D341Med (cell line): Measurements from ENCODE around the gene BSN.

Source experiments
- DNase-seq: peaks from one replicate; pipeline ENCODE4 v3.0.0; 2012; ENCODE audit warnings: low spot score

The BSN gene

DNA sequence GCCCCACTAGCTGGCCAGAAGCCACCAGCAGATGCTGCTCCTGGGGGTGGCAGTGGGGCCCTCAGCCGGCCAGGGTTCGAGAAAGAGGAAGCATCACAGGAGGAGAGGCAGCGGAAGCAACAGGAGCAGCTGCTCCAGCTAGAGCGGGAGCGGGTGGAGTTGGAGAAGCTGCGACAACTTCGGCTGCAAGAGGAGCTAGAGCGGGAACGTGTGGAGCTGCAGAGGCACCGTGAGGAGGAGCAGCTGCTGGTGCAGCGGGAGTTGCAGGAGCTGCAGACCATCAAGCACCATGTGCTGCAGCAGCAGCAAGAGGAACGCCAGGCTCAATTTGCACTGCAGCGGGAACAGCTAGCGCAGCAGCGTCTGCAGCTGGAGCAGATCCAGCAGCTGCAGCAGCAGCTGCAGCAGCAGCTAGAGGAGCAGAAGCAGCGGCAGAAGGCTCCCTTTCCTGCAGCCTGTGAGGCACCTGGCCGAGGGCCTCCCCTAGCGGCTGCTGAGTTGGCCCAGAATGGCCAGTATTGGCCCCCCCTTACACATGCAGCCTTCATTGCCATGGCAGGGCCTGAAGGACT is 102.3 kb downstream of the BSN start:
- no peak for DNase-seq

DNA sequence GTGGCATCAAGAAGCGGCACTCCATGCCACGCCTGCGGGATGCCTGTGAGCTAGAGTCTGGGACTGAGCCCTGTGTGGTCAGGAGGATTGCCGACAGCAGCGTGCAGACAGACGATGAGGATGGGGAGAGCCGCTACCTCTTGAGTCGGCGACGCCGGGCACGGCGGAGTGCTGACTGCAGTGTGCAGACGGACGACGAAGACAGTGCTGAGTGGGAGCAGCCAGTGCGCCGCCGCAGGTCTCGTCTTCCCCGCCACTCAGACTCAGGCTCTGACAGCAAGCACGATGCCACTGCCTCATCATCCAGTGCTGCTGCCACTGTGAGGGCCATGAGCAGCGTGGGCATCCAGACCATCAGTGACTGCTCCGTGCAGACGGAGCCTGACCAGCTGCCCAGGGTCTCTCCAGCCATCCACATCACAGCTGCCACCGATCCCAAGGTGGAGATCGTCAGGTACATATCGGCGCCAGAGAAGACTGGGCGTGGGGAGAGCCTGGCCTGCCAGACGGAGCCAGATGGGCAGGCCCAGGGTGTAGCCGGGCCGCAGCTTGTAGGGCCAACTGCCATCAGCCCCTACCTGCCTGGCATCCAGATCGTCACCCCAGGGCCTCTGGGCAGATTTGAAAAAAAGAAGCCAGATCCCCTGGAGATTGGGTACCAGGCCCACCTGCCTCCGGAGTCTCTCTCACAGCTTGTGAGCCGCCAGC is 103.1 kb downstream of the BSN start:
- DNase-seq, result no peak

DNA sequence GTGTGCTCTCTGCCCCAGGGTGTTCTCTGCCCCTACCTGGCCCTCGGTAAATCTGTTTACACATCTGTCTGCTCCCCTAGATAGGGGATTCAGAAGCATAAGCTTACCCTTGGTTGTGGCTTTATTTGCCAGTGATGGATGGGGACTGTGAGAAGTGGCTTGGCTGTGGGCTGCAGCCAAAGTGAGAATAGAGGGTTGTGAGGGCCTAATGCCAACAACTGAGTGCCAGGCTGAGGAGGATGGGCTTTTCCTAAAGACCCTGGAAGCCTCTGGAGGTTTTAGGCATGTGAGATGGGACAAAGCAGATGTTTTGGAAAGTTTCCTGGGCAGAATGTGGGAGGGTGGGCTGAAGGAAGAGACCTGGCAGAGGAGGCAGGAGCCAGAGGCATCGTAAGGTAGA is 104.4 kb downstream of the BSN start:
- DNase-seq, result no peak

DNA sequence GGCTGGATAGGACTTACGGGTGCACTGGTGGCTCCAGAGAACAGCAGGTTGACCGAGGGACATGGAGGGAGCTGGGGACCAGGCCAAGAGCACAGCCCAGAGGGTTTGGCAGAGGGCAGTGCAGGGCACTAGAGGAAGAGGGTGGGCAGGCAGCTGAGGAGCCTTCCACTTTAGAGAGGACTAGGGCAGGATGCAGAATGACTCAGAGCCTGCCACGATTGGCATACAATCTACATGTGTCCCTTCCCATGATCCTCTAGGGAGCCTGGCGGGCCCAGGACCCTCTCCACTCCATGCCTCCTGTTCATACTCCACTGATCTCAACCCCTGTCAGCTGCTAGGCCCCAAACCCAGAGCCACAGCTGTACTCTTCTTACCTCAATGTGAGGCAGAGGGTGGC is 105.5 kb downstream of the BSN start:
- DNase-seq, result no peak

DNA sequence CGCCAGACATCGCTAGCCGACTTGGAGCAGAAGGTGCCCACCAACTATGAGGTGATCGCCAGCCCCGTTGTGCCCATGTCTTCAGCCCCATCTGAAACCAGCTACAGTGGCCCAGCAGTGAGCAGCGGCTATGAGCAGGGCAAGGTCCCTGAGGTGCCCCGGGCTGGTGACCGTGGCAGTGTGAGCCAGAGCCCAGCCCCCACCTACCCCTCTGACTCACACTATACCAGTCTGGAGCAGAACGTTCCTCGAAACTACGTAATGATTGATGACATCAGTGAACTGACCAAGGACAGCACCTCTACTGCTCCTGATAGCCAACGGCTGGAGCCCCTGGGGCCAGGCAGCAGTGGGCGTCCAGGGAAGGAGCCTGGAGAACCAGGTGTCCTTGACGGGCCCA is 107.0 kb downstream of the BSN start:
- no peak for DNase-seq

DNA sequence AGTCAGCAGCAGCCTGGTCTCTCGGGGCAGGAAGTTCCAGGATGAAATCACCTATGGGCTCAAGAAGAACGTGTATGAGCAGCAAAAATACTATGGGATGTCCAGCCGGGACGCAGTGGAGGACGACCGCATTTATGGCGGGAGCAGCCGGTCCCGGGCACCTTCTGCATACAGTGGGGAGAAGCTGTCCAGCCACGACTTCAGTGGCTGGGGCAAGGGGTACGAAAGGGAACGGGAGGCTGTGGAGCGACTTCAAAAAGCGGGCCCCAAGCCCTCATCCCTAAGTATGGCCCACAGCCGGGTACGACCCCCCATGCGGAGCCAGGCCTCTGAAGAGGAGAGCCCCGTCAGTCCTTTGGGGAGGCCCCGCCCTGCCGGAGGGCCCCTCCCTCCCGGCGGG is 107.7 kb downstream of the BSN start:
- no peak for DNase-seq

DNA sequence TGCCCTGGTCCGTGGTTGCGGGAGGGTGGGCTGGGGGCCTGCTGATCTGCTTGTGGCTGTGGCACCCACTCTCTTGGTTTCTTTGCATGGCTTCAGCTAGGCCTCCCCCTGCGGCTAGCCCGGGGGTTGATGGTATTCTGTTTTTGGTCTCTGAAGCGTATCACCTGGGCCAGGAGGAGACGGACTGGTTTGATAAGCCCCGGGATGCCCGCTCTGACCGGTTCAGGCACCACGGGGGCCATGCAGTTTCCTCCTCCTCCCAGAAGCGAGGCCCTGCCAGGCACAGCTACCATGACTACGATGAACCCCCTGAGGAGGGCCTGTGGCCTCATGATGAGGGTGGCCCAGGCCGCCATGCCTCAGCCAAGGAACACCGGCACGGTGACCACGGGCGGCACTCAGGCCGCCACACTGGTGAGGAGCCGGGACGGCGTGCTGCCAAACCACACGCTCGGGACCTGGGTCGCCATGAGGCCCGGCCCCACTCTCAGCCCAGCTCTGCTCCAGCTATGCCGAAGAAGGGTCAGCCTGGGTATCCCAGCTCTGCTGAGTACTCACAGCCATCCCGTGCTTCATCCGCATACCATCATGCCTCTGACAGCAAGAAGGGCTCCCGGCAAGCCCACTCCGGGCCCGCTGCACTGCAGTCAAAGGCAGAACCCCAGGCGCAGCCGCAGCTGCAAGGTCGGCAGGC is 108.6 kb downstream of the BSN start:
- DNase-seq, result no peak

DNA sequence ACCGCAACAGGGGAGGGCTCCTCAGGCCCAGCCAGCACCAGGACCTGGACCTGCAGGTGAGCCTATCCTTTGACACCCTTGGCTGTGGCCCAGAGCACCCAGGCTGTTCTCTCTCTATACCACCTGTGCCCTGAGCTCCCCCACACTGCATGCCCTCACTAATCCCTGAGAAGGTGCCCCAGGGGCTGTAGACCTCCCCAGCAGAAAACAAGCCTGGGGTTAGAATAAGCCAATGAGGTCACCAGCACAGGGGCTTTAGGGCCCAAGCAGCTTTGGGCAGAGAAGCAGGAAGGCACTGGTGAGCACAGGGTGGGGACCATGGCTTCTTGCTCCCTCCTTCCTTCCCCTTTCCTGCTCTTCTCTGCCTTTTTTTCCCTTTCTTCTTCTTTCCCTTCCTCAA is 109.6 kb downstream of the BSN start:
- no peak for DNase-seq

DNA sequence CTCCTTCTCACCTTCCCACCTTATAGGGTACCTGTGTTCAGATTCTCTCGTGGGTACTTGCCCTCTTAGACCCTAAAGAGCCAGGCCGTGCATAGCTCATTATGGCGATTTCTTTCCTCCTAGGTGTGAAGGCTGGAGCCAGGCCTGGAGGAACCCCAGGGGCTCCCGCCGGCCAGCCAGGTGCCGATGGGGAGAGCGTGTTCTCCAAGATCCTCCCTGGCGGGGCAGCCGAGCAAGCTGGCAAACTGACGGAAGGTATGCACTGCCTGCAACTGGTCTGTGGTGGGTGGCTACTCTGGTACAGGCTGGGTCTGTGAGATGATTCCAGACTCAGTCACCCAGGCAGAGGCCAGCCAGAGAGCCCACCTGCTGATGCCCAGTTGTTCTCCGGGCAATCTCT is 110.0 kb downstream of the BSN start:
- no peak for DNase-seq

DNA sequence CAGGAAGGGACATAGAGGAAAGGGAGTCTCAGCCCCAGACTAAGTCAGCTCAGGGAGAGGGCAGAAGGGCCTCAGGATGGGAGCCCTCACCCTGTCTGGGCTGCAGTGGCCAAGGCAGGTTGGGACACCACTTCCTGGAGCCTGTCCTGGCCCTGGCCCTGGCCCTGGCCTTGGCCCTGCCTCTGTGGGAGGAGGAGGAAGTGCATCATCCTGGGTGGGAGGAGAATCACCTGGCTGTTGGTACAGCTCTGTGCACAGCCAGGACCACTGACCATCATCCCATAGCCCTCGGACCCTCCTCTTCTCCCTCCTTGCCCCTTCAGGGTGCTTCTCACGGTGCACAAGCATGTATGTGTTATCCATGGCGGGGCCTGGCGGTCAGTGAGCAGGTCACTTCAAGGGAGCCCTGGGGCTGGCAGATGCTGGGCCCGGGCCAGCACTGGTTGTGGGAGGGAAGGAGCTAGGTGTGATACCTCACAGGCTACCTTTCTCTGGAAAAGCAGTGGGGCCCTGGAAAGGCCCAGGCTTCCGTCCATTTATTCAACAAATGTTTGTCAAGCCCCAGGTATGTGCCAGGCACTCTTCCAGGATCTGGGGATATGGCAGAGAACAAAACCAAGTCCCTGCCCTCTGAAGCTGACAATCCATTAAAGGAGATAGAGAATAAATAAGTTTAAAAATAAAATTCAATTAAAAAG is 111.7 kb downstream of the BSN start:
- no peak for DNase-seq

DNA sequence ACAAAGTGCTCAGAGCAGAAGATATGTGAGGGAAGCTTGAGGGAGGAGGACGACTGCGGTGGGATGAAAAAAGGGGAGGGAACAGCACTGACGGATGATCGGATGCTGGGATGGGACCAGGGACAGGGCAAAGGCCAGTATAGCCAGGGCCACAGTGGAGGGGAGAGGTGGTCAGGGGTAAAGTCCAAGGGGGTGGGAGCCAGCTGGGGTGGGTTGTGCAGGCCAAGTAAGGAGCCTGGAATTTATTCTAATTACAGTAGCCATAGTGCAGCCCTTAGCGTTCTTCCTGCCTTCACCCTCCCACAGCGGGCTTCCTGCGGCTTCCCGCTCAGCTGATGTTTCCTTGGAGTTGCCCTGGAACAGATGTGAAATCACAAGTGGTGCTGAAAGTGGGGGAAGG is 112.3 kb downstream of the BSN start:
- DNase-seq, result no peak

DNA sequence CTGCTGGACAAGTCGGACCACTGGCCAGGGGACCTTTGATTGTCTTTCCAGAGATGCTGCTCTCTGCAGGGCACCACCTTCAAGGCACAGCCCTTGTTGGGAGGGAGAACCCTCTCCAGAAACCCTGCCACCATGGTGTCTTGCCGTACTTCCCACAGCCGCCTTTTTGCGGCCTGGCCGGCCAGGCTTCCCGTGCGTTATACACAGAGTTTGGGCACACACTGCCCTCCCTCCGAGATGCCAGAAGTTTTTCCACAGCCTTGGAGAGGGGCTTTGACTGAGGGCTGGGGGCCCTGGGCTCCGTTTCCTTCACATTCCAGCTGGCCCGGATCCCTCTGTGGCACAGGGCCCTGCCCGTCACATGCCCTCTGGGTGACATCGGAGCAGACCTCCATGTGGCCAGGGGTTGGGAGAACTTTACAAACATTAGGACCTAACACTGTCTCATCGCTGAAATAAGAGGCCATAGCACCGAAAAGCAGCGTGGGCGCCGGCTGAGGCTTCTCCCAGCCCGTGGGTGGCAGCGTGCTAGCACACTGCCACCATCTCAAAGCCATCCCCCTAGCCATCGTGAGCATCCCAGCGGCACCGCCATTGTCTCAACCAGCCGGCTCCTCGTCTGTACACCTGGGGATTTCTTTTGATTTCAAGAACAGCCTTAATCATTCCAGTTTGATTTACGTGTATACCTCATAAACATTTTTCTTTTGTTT is 113.6 kb downstream of the BSN start:
- no peak for DNase-seq

DNA sequence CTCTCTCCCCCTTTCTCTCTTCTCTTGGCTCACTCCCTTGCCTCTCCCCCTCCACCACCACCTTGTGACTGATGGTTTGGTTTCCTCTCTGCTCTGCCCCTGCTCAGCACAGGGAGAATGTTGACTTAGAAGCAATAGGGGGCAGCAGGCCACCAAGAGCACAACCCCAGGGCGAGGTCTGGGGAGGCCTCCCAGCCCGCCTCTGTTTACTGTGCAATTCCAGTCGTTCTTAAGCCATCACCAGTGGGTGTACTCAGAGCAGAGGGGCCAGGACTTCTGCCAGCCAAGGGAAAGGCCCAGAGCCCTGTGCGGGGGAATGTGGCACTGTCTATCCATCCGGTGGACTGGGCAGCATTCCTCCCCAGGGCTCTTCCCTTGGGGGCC is 114.1 kb downstream of the BSN start:
- DNase-seq, result no peak

DNA sequence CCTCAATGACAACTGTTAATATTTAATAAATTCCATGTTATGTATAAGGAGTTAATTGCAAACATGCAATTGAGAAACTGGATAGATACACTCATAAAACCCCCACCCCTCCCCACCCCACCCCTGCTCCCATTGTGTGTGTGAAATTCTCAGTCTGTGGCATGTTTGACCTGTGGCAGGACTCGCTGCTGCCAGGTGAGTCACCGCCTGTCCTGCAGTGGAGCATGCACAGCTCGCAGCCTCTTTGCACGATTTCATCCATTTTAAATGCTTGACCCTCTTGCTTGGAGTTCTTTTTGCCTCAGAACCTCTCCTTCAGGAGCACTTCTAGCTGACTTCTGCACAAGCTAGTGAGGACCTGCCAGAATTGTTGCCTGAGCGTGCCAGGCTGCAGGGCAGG is 114.6 kb downstream of the BSN start:
- no peak for DNase-seq

DNA sequence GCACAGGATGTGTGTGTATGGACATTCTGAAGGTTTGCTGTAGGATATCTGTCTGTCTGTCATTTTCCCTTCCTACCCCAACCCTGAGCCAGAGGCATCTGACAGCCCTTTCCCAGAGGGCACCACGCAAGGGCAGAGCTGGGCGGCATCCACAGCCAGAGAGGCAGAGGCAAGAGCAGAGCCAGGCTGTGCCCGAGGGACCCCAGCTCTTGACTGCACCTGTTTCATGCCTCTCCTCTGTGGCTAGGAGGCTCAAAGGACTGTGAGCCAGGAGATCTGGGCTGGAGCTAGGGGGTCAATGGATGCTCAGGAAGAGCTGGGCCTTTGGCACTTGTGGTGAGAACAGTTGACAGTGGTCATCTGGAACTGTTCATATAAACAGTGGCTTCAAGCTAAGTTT is 115.1 kb downstream of the BSN start:
- DNase-seq, result no peak

DNA sequence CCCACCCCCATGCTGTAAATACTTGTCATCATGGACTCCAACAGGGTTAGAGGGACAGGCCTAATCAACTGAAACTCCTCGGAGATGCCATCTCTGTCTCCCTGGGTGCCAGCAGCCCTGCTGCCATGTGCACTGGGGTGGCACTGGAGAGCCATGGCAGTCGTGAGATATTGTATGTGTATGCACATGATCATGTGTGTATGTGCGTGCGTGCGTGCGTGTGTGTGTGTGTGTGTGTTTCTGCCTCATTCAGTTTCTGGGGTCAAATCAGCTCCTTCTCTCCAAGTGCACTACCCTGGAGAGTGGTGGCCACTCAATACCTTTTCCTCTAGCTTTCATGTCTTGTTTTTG is 116.6 kb downstream of the BSN start:
- DNase-seq, result no peak

DNA sequence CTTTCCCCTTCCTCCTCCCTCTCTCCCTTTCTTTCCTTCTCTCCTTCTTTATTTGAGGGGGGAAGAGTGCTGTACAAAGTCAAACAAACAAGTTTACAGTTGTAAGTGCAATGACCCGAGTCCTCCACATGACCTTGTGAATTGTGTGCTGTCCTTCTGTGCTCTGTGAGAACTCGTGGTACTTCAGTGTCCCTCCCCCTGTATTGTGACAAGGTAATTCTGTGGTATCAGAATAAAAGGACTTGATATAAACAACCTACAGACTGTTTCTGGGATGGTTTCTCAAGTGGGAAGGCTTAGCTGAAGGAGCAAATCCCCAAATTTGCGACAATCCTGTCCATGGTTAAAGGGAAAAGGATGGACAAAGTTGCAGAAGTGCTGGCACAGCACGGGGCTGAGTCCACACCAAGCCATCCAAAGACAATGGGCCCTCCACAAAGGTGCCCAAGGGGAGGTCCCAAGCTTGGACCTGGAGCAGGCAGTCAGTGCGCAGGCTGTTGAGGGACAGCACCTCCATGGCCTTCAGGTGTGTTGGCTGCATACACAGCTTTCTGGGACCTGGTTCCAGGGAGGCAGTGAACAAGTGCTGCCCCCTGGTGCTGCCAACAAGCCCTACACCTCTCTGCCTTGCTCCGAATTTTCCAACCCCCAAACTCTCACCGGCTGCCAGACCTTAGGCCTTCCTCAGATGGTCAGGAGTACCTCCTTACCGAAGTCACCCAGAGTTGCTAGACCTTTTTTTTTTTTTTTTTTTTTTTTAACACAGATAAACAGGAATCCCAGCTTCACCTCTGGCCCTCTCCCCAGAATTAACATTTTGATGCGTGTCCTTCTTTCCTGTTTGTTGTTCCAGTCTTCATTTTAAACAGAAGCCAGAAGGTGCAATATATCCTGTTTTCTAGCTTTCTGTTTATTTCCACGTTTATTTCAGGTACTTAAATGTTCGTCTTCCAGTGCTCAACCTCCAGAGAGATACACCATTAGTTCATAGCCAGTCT is 117.3 kb downstream of the BSN start:
- DNase-seq, result peak; percentile 85

DNA sequence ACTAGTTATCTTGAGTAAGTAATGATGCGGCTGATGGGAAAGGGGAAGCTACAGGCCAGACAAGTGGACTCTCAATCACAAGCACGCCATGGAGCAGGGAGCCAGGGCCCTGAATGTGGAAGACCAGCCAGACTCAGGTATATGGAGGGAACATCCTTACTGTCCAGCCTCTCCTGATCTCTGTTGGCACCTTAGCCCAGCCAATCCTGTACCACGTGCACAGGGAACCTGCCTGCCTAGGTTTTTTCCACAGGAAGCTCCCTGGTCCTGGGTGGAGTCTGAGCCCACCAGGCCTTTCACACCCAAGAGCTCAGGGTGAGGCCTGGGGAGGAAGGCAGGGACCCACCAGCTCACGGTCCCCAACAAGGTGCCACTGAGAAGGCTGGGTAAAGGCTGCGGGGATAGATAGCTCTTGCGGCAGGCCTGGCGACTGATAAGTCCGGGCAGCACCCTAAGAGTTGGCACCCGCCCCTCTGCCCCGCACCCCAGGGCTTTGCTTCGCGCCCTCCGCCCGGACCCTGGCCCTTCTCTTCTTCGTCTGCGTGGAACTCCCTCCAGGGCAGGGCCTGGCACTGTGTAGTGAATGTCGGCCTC is 118.9 kb downstream of the BSN start:
- DNase-seq, result no peak

DNA sequence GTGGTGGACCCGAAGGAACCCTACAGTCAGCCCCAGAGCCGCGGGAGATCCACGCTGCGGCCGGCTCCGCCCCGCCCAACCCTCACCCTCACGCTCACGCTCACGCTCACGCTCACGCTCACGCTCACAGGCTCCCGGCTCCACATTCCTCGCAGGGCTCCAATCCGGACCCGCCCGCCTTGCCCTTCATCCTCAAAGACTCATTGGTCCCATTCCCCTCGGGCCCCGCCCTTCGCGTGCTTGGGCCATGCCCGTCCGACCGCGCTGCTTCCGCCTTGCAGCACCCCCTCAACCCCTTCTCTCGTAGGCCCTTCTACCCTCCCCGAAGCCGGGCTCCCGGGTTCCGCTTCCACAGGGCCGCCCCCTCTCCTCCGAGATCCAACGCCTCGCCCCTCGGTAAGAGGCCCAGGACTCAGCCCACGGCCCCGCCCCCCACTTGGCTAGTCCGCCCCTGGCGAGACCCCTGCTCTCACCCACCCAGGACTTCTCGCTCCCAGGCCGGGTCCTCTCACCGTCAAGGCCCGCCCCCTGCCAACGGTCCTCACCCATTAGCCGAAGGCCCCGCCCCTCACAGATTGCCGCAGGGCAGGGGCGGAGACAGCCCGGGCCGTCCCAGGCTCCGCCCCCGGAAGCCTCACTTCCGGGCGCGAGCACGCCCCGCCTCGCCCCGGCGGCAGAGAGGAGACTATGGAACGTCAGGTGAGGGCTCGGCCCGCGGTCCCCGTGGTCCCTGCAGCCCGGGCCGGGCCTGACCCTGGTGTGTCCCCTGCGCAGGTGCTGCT is 119.6 kb downstream of the BSN start, which contains the start of gene APEH:
Gene APEH (plus strand): TSS at position 637 of the 782 bp plus-strand sequence. CDS start 51 bp downstream, at position 688.
- DNase-seq, result peak; percentile 99

DNA sequence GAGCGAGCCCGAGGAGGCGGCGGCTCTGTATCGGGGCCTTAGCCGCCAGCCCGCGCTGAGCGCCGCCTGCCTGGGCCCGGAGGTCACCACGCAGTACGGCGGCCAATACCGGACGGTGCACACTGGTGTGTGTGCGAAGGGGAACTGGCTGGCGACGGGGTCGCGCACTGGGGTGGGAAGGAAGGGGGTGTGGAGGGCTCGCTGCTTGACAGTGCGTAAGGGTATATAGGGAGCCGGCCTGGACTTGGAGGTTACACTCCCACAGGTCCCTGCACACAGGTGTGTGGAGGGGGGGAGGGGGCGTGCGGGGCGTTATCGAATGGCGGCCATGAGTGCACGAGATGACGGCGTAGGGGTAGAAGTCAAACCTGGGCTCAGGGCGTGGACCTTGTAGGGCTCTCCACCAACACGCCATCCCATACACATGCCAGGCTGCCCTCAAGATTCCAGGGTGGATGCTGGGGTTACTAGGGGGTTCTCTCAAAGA is 120.3 kb downstream of the BSN start:
- DNase-seq, result no peak
